HG03354 (cell line): ENCODE measurements around the gene GAREM1.

Source experiments
- ATAC-seq: cut with Tn5 transposase; IDR thresholded peaks from one replicate; pipeline ENCODE4 v1.9.1; 2021; ENCODE audit warnings: mild to moderate bottlenecking; ENCODE audit not compliant: unreplicated experiment, poor library complexity, severe bottlenecking

Gene GAREM1

DNA sequence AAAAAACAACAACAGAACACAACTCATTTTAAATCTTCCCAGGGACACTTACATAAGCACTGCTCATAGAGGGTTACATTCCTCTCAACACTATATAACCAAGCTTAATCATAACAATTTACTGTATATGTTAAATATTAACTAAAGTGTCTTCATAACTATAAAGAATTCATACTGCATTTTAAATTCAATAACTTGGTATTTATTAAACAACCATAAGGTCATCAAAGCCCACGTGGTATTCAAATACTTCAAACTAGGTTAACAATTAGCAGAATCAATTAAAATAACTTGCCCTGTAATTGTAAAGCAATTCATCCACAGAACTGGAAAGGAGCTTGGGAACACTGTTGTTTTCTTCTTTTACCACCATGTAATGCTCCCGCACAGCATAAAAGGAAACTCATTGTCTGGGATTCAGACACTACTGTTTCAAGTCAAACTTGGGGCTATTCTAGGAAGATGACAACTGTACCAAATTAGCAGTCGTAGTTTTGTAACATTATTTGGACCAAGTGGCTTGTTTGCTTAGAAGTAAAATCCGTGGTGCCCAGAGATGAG, 10.4 kb downstream of the GAREM1 start:
- ATAC-seq, result no peak

DNA sequence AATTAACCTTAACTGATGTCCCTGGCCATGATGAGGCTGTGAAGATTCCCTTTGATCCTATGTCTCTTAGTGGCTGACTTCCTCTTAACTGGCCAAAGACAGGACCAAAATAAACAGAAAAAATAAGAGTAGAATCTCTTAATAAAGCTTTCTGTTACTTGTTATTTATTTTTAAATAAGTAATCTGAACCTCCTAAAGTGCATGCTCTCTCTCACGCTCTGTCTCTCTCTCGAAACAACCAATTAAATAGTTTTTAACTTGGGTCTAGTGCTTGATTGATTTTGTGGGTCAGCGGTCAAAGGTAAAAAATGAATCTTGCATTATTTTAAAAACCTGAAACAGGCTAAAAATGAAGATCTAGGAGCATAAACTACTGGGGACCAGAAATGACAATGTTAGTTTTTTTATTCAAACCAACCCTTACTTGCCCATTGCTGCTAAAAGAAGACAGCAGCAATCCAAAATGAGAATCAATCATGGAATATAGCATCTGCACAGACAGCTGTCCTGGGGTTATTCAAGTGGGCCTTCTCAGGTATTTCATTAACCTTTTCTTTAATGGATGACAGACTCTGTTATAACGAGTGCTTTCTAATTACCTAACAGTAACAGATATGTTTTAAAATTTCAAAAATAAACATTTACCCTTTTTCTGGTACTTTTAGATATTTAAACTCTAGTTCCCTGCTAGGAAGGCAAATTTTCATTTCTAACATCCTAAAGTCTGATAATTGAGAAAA, 11.2 kb downstream of the GAREM1 start:
- ATAC-seq, result peak; percentile 61

- ATAC-seq, result no peak
Observed at GRCh38 chr18:32455361-32455760, 15.3 kb downstream of the GAREM1 start.

DNA sequence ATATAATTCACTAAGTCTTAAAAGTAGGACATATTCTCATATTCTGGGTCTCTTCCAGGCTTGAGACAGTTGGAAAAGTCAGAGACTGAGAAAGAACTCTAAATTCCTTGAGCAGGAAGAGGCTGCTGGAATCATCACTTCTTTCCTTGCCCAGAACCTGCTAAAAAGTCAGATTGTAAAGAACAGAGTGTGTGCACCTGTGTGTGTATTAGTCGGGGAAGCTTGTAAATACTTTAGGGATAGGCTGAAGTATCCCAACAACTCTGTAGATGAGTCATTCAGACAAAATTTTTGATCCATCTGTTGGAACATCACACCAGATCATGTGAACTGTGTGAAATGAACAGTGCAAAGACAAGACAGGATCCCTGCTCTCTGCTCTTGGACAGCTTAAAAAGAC, 16.1 kb downstream of the GAREM1 start:
- no peak for ATAC-seq

GRCh38 chr18:32450874-32451273, 19.8 kb downstream of the GAREM1 start:
- no peak for ATAC-seq

GRCh38 chr18:32450026-32450691, 20.5 kb downstream of the GAREM1 start:
- ATAC-seq, result no peak

DNA sequence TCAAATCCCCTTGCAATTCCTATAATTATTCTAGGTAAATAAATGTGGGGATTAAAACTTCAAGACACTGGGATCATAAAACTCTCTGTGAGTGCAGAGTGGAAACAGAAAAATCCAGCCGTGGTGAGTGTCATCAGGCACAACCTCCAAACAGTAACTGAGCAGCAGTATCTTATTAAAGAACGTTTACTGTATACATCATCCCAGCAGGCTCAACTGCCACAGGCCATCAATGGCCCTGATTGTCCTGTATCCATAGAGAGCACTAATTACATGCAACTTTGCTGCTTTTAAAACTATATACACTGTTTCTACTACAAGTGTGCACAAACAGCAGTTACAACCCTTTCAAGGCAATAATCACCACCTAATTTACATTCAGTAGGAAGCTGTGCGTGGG, 23.9 kb downstream of the GAREM1 start:
- no peak for ATAC-seq

GRCh38 chr18:32445846-32446245, 24.8 kb downstream of the GAREM1 start:
- no peak for ATAC-seq

DNA sequence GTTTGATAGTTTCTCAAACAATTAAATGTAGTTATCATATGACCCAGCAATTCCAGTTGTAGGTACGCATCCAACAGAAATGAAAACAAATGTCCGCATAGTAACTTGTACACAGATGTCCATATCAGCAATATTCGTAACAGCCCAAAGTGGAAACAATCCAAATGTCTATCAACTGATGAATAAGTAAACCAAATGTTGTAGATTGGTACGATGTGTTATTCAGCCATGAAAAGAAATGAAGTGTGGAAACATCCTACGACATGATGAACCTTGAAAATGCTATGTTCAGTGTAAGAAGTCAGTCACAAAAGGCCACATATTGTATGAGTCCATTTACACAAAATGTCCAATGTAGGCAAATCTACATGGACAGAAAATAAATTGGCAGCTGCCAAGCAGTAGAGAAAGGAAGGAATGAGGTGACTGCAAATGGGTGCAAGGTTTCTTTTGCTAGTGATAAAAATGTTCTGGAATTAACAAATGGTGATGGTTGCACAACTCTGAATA, 26.9 kb downstream of the GAREM1 start:
- no peak for ATAC-seq

- no peak for ATAC-seq
Observed at GRCh38 chr18:32443033-32443705, 27.5 kb downstream of the GAREM1 start.

DNA sequence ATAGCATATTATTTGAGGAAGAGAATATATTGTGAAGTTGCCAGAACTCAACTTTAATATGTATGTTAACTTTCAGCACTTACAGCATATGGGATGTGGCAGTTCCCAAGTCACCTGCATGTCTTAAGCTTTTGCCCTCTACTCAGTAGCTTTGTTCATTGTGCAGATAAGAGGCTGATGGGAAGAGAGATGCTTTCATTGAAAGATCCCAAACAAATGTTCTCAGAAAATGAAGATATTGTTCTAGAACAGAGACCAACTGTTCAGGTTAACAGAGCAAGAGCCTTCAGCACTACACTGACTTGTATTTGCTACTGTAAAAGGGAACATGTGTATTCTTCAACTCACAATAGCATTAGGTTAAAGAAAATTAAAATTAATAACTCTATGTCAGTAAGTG, 28.1 kb downstream of the GAREM1 start:
- ATAC-seq, result no peak

DNA sequence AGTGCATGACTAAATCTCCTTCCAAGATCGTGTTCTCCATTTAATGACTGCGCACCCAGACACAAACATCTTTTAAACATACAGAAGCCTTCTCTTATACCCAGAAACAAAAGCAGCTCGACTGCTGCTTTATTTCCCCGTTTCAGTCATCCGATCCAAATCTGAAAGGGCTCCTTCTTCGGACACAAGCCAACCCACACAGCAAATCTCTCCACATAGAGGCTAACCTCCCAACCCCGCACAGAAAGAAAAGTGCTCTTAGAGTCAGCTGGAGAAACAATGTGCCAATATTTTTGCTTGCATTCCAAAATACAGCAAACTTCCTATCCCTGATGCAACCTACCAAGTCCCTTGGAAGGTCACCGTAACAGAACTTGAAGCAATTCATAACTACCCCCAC, 29.1 kb downstream of the GAREM1 start:
- no peak for ATAC-seq

GRCh38 chr18:32440518-32440917, 30.2 kb downstream of the GAREM1 start:
- ATAC-seq, result no peak

DNA sequence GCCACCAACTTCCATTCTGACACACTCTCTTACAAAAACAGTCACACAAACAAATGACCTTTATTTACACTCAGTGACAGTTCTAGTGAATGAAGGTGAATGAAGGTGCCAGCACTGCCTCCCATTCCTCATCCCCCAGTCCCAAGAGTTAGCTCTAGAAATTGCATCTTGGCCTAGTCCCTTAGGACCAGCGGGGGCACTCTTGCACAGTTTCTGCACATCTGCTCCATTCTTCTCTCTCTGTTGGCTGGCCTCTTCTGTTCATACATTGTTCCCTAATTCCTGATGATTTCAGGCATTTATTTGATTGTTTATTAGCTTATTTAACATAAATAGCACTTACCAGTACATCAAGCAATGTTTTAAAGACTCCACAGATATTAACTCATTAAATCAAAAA, 30.9 kb downstream of the GAREM1 start:
- no peak for ATAC-seq

DNA sequence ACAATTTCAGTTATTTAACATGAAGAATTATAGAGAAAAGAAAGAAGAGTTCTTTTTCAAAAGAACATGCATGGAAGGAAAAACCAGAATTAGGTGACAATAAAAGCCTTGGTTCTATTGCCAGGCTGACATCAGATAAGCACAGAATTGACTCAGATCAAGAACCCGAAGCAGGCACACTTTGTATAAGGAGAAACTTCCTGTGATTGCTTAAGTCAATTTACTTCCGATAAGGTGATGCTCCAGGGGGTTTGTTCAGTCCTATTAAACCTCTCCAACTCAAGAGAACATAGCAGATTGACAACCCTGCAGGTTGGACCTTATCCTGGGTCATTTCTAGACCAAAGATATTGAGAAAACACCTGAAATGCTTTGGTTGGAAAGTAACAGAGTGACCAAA, 31.4 kb downstream of the GAREM1 start:
- no peak for ATAC-seq

GRCh38 chr18:32438173-32438572, 32.5 kb downstream of the GAREM1 start:
- ATAC-seq, result no peak

DNA sequence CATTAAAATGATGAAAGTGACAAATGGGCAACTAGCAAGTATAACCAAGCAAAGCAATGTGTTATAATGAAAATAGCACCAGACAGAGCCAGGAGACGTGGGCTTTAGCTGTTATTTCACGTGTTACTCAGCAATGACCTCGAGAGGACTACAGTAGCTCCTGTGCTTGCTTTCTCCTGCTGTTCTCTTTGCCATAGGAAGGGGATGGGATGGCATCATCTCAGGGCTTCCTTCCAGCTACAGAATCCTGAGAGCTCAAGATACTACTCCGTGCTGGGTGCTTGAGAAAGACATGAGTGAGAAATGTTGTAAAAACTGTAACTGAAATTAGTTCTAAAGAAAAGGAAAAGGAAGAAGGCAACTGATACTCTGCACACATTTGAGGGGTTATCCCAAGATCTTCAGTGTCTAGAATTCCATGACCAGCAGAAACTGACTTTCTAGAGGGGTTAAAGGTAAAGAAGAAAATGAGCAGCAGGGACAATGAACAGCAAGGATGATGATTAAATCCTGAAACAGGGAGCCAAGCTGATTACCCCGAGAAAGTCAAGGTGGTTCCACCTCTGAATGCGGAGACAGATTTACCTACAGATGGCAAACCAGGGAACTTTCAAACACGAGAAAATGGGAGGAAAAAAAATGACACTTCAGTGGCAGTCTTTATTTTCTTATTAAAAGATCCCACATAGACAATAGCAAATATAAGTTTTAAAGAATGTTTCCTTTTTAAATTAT, 33.4 kb downstream of the GAREM1 start:
- ATAC-seq, result no peak

DNA sequence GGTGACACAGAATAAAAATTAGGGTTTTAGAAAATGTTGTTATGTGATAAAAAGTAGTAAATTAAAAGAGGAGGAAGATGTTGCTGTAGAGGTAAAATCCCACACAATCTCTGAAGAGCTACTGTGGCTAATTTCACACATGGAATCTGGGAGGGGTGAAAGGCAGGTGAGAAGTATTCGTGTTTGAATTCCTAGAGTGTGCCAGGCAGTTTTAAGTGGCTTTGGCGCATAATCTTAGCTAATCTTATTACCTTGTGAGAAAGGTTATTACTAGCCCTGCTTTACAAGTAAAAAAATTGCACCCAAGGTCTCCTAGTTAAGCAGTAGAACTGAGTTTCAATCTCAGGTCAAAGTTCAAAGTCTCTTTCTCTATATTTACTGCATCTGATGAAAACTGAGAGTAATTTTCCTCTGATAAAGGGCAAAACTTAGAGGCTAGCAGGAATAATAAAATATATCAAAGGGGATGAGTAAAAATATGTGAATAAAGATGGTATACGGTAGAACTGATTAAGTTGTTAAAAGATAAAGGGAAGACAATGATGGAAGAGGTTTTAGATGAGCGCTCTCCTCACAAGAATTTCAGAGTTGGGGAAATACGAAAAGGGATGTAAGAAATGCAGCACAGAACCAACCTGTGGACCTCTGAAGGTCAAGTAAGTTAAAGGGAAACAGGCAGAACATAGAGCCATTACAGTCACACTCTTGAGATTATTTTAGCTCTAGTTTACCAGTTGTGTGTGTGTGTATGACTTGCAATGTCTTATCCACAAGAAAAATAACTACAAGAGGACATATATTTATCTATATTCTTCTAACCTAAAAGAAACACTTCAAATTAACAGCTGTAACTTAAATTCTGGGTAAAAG, 34.8 kb downstream of the GAREM1 start:
- no peak for ATAC-seq

GRCh38 chr18:32431753-32432152, 38.9 kb downstream of the GAREM1 start:
- ATAC-seq, result no peak
